Neural progenitor cell (in vitro differentiated cells): ENCODE measurements around the gene OR4K17.

Source experiments
- CTCF ChIP-seq: fragments of 200-600 bp; sonication (generic); IDR thresholded peaks from 2 replicates; pipeline ENCODE4 v1.5.1; 2017; ENCODE audit warnings: antibody characterized with exemption, mild to moderate bottlenecking
- EZH2 ChIP-seq: fragments of 200-600 bp; sonication (generic); IDR thresholded peaks from 2 replicates; pipeline ENCODE4 v1.6.1; 2017; ENCODE audit warnings: antibody characterized with exemption, mild to moderate bottlenecking, moderate library complexity

- TF ChIP-seq CTCF (no peak), EZH2 (no peak)
Observed at GRCh38 chr14:20092050-20092449, 18.5 kb upstream of the OR4K17 start.
